WTC11 (cell line): ENCODE results near the gene CCDC178. TPM values are rescaled to one million over a fixed set of nuclear protein-coding genes. Genes with fewer than 3 reads are reported as not detected.

Source experiments
- ATAC-seq: fragments of 200-7000 bp; cut with Tn5 transposase; 2 replicates; pipeline ENCODE4 v1.10.0; 2021; ENCODE audit warnings: mild to moderate bottlenecking, moderate library complexity
- CTCF ChIA-PET: fragments of 300-600 bp; sonication (Branson Sonifier 250); formaldehyde crosslinking; loops from one replicate; lab custom pipeline; 2021; ENCODE audit warnings: antibody characterized with exemption; lab: Charles Lee
- POLR2A ChIA-PET: fragments of 350-600 bp; sonication (Branson Sonifier 250); formaldehyde crosslinking; loops from one replicate; lab custom pipeline; 2021; ENCODE audit warnings: antibody characterized with exemption; lab: Charles Lee
- DNase-seq: peaks from one replicate; pipeline ENCODE4 v3.0.0; 2021; ENCODE audit warnings: low spot score
- H3K27ac Mint-ChIP-seq: 2 replicates; pipeline ENCODE4 v1.8.0; 2021; ENCODE audit warnings: mixed read lengths
- H3K27me3 Mint-ChIP-seq: 2 replicates; pipeline ENCODE4 v1.8.0; 2021; ENCODE audit warnings: low read depth, mild to moderate bottlenecking, moderate library complexity, mixed read lengths
- H3K36me3 Mint-ChIP-seq: 2 replicates; pipeline ENCODE4 v1.8.0; 2021; ENCODE audit warnings: mixed read lengths
- H3K4me1 Mint-ChIP-seq: 2 replicates; pipeline ENCODE4 v1.8.0; 2022; ENCODE audit warnings: mixed read lengths
- H3K4me3 Mint-ChIP-seq: 2 replicates; pipeline ENCODE4 v1.8.0; 2021; ENCODE audit warnings: mild to moderate bottlenecking, moderate library complexity, mixed read lengths
- H3K9me3 Mint-ChIP-seq: 2 replicates; pipeline ENCODE4 v1.8.0; 2021; ENCODE audit warnings: mixed read lengths
- FOXP1 ChIP-seq: sonication (generic); formaldehyde crosslinking; IDR thresholded peaks from 2 replicates; pipeline ENCODE4 v1.8.0; 2022; ENCODE audit warnings: missing genetic modification reagents, mild to moderate bottlenecking, moderate library complexity, borderline replicate concordance
- GABPB1 ChIP-seq: sonication (generic); formaldehyde crosslinking; IDR thresholded peaks from 2 replicates; pipeline ENCODE4 v1.8.1; 2023; ENCODE audit warnings: mild to moderate bottlenecking, missing genetic modification reagents
- IRF2 ChIP-seq: sonication (generic); formaldehyde crosslinking; IDR thresholded peaks from 2 replicates; pipeline ENCODE4 v1.8.0; 2022; ENCODE audit warnings: low read depth, missing genetic modification reagents, borderline replicate concordance
- NFYB ChIP-seq: sonication (generic); formaldehyde crosslinking; conservative IDR thresholded peaks from 2 replicates; pipeline ENCODE4 v1.8.0; 2022; ENCODE audit warnings: low read depth, missing genetic modification reagents
- NR1H2 ChIP-seq: sonication (generic); formaldehyde crosslinking; IDR thresholded peaks from 2 replicates; pipeline ENCODE4 v1.9.0; 2021; ENCODE audit warnings: mild to moderate bottlenecking, moderate library complexity, missing genetic modification reagents
- NR2C2 ChIP-seq: sonication (generic); formaldehyde crosslinking; IDR thresholded peaks from 2 replicates; pipeline ENCODE4 v1.8.0; 2022; ENCODE audit warnings: mild to moderate bottlenecking, missing genetic modification reagents
- OVOL2 ChIP-seq: fragments of 250-450 bp; sonication (Bioruptor Pico); IDR thresholded peaks from 2 replicates; pipeline ENCODE4 v1.9.0; 2021; ENCODE audit warnings: mild to moderate bottlenecking, borderline replicate concordance
- SP1 ChIP-seq: sonication (generic); formaldehyde crosslinking; conservative IDR thresholded peaks from 2 replicates; pipeline ENCODE4 v1.8.1; 2022; ENCODE audit warnings: missing genetic modification reagents
- TCF7 ChIP-seq: sonication (generic); formaldehyde crosslinking; IDR thresholded peaks from 2 replicates; pipeline ENCODE4 v1.8.0; 2022; ENCODE audit warnings: mild to moderate bottlenecking, low read depth, missing genetic modification reagents, moderate library complexity
- TEAD1 ChIP-seq: sonication (generic); formaldehyde crosslinking; IDR thresholded peaks from 2 replicates; pipeline ENCODE4 v1.8.0; 2022; ENCODE audit warnings: mild to moderate bottlenecking, missing genetic modification reagents
- TEAD4 ChIP-seq: sonication (generic); formaldehyde crosslinking; IDR thresholded peaks from 2 replicates; pipeline ENCODE4 v1.8.0; 2022; ENCODE audit warnings: mild to moderate bottlenecking, missing genetic modification reagents
- TP53 ChIP-seq: sonication (generic); formaldehyde crosslinking; IDR thresholded peaks from 2 replicates; pipeline ENCODE4 v1.8.1; 2023; ENCODE audit warnings: mild to moderate bottlenecking, missing genetic modification reagents
- ZNF232 ChIP-seq: sonication (generic); formaldehyde crosslinking; IDR thresholded peaks from 2 replicates; pipeline ENCODE4 v1.8.0; 2022; ENCODE audit warnings: mild to moderate bottlenecking, missing genetic modification reagents
- total RNA-seq: library from RNA; stranded (reverse); gene quantifications from 3 replicates; pipeline ENCODE4 v1.2.3, GENCODE V29; 2021
- TF ChIP-seq, protein P1 (sequence below): sonication (generic); formaldehyde crosslinking; IDR thresholded peaks from 2 replicates; pipeline ENCODE4 v1.8.1; 2023; ENCODE audit warnings: mild to moderate bottlenecking, missing genetic modification reagents
- TF ChIP-seq, protein P2 (sequence below): sonication (generic); formaldehyde crosslinking; IDR thresholded peaks from 2 replicates; pipeline ENCODE4 v1.8.1; 2022; ENCODE audit warnings: missing genetic modification reagents, borderline replicate concordance
- TF ChIP-seq, protein P3 (sequence below): sonication (generic); formaldehyde crosslinking; conservative IDR thresholded peaks from 2 replicates; pipeline ENCODE4 v1.8.1; 2022; ENCODE audit warnings: mild to moderate bottlenecking, missing genetic modification reagents
- TF ChIP-seq, protein P4 (sequence below): sonication (generic); formaldehyde crosslinking; IDR thresholded peaks from 2 replicates; pipeline ENCODE4 v1.8.0; 2022; ENCODE audit warnings: mild to moderate bottlenecking, missing genetic modification reagents
- TF ChIP-seq, protein P5 (sequence below): sonication (generic); formaldehyde crosslinking; IDR thresholded peaks from 2 replicates; pipeline ENCODE4 v1.8.0; 2022; ENCODE audit warnings: mild to moderate bottlenecking, missing genetic modification reagents

CCDC178 gene
- total RNA-seq, 1 experiment from 2014 or later = 0.20 TPM

DNA sequence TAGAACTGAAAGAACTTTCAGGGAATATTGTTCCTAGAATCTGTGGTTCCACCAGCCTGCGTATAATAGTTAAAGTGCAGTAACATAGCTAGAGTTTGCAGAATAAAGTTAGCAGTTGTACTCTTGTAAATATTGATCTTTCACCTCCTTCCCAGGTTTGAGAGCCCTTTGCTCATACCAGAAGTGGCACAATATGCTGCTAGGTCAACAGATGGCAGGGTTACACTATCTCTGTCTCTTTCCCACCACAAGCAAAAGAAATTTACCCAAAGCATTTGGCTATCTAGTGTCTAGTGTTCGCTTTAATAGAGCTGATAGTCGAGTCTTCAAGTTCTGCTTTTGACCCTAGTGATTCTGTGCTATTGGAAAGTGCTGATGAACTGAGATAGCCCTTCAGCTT, 548.7 kb downstream of the CCDC178 start:
- DNase-seq (no peak), ATAC-seq (no peak)
- ChIA-PET POLR2A (no interaction called here), CTCF (interaction anchor here (1.0 to 1.2 kb wide), 2 partner anchors 44 to 176 kb away, joined by 3 to 4 read pairs; no protein-coding TSS in a partner anchor)
- H3K4me1 Mint-ChIP-seq = peaks cover 54% of the 10 kb centered on the region
- H3K27ac Mint-ChIP-seq = no peak overlapping the region
- TF ChIP-seq GABPB1 (CRISPR knock-in tag) (no peak), NR1H2 (CRISPR knock-in tag) (no peak), ZNF232 (CRISPR knock-in tag) (no peak), TEAD1 (CRISPR knock-in tag) (no peak), TEAD4 (CRISPR knock-in tag) (no peak), IRF2 (CRISPR knock-in tag) (no peak), OVOL2 (CRISPR knock-in tag) (no peak)
- TF ChIP-seq, protein P1, sequence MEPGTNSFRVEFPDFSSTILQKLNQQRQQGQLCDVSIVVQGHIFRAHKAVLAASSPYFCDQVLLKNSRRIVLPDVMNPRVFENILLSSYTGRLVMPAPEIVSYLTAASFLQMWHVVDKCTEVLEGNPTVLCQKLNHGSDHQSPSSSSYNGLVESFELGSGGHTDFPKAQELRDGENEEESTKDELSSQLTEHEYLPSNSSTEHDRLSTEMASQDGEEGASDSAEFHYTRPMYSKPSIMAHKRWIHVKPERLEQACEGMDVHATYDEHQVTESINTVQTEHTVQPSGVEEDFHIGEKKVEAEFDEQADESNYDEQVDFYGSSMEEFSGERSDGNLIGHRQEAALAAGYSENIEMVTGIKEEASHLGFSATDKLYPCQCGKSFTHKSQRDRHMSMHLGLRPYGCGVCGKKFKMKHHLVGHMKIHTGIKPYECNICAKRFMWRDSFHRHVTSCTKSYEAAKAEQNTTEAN (CRISPR knock-in tag) = no peak
- TF ChIP-seq, protein P2, sequence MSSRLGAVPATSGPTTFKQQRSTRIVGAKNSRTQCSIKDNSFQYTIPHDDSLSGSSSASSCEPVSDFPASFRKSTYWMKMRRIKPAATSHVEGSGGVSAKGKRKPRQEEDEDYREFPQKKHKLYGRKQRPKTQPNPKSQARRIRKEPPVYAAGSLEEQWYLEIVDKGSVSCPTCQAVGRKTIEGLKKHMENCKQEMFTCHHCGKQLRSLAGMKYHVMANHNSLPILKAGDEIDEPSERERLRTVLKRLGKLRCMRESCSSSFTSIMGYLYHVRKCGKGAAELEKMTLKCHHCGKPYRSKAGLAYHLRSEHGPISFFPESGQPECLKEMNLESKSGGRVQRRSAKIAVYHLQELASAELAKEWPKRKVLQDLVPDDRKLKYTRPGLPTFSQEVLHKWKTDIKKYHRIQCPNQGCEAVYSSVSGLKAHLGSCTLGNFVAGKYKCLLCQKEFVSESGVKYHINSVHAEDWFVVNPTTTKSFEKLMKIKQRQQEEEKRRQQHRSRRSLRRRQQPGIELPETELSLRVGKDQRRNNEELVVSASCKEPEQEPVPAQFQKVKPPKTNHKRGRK (CRISPR knock-in tag) = no peak
- TF ChIP-seq, protein P3, sequence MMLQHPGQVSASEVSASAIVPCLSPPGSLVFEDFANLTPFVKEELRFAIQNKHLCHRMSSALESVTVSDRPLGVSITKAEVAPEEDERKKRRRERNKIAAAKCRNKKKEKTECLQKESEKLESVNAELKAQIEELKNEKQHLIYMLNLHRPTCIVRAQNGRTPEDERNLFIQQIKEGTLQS (CRISPR knock-in tag) = no peak
- peaks cover 26% of the 10 kb centered on the region for H3K9me3 Mint-ChIP-seq
- H3K36me3 Mint-ChIP-seq = peaks cover 11% of the 10 kb centered on the region
- H3K27me3 Mint-ChIP-seq = peaks cover 9% of the 10 kb centered on the region; the same call in 1 of the 2 replicates
- H3K4me3 Mint-ChIP-seq = no peak overlapping the region

DNA sequence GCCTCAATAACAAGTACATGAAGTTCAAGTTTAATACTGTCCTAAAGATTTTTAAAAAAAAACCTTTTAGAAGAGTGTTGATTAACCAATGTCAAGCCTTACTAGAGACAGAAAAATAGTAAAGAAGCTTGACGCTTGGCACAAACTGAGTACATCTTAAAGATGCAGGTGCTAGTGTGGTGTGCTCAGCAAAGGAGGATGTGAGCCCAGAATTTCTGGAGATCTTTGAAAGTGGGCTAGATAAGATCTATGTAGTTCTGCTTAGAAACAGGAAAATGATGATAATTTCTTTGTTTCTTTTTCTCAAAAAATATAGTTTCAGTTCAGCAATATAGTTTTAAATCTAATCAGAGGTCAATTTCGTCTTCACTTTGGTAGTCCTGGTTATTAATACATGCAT, 549.4 kb downstream of the CCDC178 start:
- Mint-ChIP-seq H3K27ac (no peak overlapping the region), H3K36me3 (peaks cover 4% of the 10 kb centered on the region), H3K4me3 (no peak overlapping the region), H3K9me3 (peaks cover 19% of the 10 kb centered on the region), H3K27me3 (peaks cover 2% of the 10 kb centered on the region; the same call in 1 of the 2 replicates), H3K4me1 (peaks cover 54% of the 10 kb centered on the region)
- ChIA-PET CTCF (interaction anchor here (1.0 to 1.2 kb wide), 2 partner anchors 43 to 175 kb away, joined by 3 to 4 read pairs; no protein-coding TSS in a partner anchor), POLR2A (no interaction called here)
- no peak for DNase-seq
- no peak for ATAC-seq
- TF ChIP-seq NFYB (CRISPR knock-in tag) (no peak), TCF7 (CRISPR knock-in tag) (no peak), TP53 (CRISPR knock-in tag) (no peak), NR2C2 (CRISPR knock-in tag) (no peak), FOXP1 (CRISPR knock-in tag) (no peak), SP1 (CRISPR knock-in tag) (no peak)
- TF ChIP-seq, protein P4, sequence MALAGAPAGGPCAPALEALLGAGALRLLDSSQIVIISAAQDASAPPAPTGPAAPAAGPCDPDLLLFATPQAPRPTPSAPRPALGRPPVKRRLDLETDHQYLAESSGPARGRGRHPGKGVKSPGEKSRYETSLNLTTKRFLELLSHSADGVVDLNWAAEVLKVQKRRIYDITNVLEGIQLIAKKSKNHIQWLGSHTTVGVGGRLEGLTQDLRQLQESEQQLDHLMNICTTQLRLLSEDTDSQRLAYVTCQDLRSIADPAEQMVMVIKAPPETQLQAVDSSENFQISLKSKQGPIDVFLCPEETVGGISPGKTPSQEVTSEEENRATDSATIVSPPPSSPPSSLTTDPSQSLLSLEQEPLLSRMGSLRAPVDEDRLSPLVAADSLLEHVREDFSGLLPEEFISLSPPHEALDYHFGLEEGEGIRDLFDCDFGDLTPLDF (CRISPR knock-in tag) = no peak
- TF ChIP-seq, protein P5, sequence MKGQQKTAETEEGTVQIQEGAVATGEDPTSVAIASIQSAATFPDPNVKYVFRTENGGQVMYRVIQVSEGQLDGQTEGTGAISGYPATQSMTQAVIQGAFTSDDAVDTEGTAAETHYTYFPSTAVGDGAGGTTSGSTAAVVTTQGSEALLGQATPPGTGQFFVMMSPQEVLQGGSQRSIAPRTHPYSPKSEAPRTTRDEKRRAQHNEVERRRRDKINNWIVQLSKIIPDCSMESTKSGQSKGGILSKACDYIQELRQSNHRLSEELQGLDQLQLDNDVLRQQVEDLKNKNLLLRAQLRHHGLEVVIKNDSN (CRISPR knock-in tag) = no peak
- TF ChIP-seq, all 79 proteins: peak for 0
